Measurements from ENCODE around the gene DOC2A. TPM values are rescaled to one million over a fixed set of nuclear protein-coding genes. Genes with fewer than 3 reads are reported as not detected.

DOC2A gene
- total and polyA plus RNA-seq, 9 of the 15 experiments (the other 6 are each of a cell fraction or from before 2014, with no cell fraction given): 0.03 to 0.38 (median 0.28) TPM; not detected in 1

- TF ChIP-seq, protein P1, sequence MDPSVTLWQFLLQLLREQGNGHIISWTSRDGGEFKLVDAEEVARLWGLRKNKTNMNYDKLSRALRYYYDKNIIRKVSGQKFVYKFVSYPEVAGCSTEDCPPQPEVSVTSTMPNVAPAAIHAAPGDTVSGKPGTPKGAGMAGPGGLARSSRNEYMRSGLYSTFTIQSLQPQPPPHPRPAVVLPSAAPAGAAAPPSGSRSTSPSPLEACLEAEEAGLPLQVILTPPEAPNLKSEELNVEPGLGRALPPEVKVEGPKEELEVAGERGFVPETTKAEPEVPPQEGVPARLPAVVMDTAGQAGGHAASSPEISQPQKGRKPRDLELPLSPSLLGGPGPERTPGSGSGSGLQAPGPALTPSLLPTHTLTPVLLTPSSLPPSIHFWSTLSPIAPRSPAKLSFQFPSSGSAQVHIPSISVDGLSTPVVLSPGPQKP (CRISPR knock-in tag; IDR thresholded peaks at IDR 0.05): no peak
- TF ChIP-seq, protein P2, sequence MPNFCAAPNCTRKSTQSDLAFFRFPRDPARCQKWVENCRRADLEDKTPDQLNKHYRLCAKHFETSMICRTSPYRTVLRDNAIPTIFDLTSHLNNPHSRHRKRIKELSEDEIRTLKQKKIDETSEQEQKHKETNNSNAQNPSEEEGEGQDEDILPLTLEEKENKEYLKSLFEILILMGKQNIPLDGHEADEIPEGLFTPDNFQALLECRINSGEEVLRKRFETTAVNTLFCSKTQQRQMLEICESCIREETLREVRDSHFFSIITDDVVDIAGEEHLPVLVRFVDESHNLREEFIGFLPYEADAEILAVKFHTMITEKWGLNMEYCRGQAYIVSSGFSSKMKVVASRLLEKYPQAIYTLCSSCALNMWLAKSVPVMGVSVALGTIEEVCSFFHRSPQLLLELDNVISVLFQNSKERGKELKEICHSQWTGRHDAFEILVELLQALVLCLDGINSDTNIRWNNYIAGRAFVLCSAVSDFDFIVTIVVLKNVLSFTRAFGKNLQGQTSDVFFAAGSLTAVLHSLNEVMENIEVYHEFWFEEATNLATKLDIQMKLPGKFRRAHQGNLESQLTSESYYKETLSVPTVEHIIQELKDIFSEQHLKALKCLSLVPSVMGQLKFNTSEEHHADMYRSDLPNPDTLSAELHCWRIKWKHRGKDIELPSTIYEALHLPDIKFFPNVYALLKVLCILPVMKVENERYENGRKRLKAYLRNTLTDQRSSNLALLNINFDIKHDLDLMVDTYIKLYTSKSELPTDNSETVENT (CRISPR knock-in tag; IDR thresholded peaks at IDR 0.05): 0 out of 2 replicates have a peak, but pooled peaks have one; percentile 35
- no peak for TF ChIP-seq RREB1 (CRISPR knock-in tag; IDR thresholded peaks at IDR 0.05)
- no peak for TF ChIP-seq BHLHE40 (IDR thresholded peaks at IDR 0.05; ENCODE audit: low read length)
- peak; percentile 69; the same call in 1 of the 2 replicates for TF ChIP-seq PML (IDR thresholded peaks at IDR 0.05; ENCODE audit: low read length)
- no peak for TF ChIP-seq MEF2D (tag; conservative IDR thresholded peaks at IDR 0.05; ENCODE audit: low read depth)
- TF ChIP-seq ZBED1 (IDR thresholded peaks at IDR 0.05): no peak; the same call in 1 of the 2 replicates
- no peak for TF ChIP-seq NFE2L1 (tag; IDR thresholded peaks at IDR 0.05; ENCODE audit: borderline replicate concordance, low read depth)
- TF ChIP-seq, protein P3, sequence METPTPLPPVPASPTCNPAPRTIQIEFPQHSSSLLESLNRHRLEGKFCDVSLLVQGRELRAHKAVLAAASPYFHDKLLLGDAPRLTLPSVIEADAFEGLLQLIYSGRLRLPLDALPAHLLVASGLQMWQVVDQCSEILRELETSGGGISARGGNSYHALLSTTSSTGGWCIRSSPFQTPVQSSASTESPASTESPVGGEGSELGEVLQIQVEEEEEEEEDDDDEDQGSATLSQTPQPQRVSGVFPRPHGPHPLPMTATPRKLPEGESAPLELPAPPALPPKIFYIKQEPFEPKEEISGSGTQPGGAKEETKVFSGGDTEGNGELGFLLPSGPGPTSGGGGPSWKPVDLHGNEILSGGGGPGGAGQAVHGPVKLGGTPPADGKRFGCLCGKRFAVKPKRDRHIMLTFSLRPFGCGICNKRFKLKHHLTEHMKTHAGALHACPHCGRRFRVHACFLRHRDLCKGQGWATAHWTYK (CRISPR knock-in tag; IDR thresholded peaks at IDR 0.05): no peak
- TF ChIP-seq IFI16 (CRISPR knock-in tag; IDR thresholded peaks at IDR 0.05): no peak
- no peak for TF ChIP-seq NR2C1 (IDR thresholded peaks at IDR 0.05)
- TF ChIP-seq NR2C1 (tag; IDR thresholded peaks at IDR 0.05): no peak
- TF ChIP-seq FOXK1 (CRISPR knock-in tag; IDR thresholded peaks at IDR 0.05; ENCODE audit: borderline replicate concordance): peak; percentile 17; the same call in 1 of the 2 replicates
- no peak for TF ChIP-seq NFXL1 (CRISPR knock-in tag; IDR thresholded peaks at IDR 0.05)
- TF ChIP-seq TCF7L2 (IDR thresholded peaks at IDR 0.05; ENCODE audit: low read depth, low read length): no peak
- no peak for TF ChIP-seq ZNF507 (tag; conservative IDR thresholded peaks at IDR 0.05)
- 0 out of 4 replicates have a peak, but pooled peaks of 1 of the 2 experiments have one; percentile 70 for TF ChIP-seq KDM4B (IDR thresholded peaks at IDR 0.05; ENCODE audit: borderline replicate concordance in 2 of 2, low read depth in 1 of 2)
- TF ChIP-seq ZNF217 (CRISPR knock-in tag; IDR thresholded peaks at IDR 0.05): no peak
Measured at GRCh38 chr16:29995324-29995910, 15.4 kb downstream of the DOC2A start, which contains the start of gene HIRIP3 (continued).
